Muscle layer of colon (tissue), 2 donors: Measurements from ENCODE around the gene CFHR5.
"Not testable (repeated sequence)": the region's sequence is repeated elsewhere in the genome, so short reads cannot be mapped to it uniquely, and the experiment has no call there.

Experiments used
- H3K27ac ChIP-seq: one replicate; pipeline ENCODE4 v1.7.0; 2013; ENCODE audit warnings: low read depth, mild to moderate bottlenecking, low read length, moderate library complexity
- H3K27me3 ChIP-seq, 2 donors: one replicate each; pipeline ENCODE4 v1.7.0; 2013; ENCODE audit warnings: low read length in 2 of 2, mild to moderate bottlenecking in 2 of 2; ENCODE audit not compliant: insufficient read depth in 2 of 2, control insufficient read depth in 1 of 2
- H3K36me3 ChIP-seq: one replicate; pipeline ENCODE4 v1.7.0; 2013; ENCODE audit warnings: mild to moderate bottlenecking, low read length; ENCODE audit not compliant: insufficient read depth
- H3K4me1 ChIP-seq: one replicate; pipeline ENCODE4 v1.7.0; 2013; ENCODE audit warnings: mild to moderate bottlenecking, low read length; ENCODE audit not compliant: insufficient read depth
- H3K4me3 ChIP-seq, 2 donors: one replicate each; pipeline ENCODE4 v1.7.0; 2013; ENCODE audit warnings: low read length in 2 of 2, low read depth in 1 of 2, mild to moderate bottlenecking in 1 of 2, moderate library complexity in 1 of 2
- H3K9ac ChIP-seq: one replicate; pipeline ENCODE4 v1.7.0; 2013; ENCODE audit warnings: low read length
- H3K9me3 ChIP-seq: one replicate; pipeline ENCODE4 v1.7.0; 2013; ENCODE audit warnings: mild to moderate bottlenecking, low read length
- donor health status: abdominal sarcoma.
- donor health status: Adenocarcinoma of cecum.

Gene CFHR5

DNA sequence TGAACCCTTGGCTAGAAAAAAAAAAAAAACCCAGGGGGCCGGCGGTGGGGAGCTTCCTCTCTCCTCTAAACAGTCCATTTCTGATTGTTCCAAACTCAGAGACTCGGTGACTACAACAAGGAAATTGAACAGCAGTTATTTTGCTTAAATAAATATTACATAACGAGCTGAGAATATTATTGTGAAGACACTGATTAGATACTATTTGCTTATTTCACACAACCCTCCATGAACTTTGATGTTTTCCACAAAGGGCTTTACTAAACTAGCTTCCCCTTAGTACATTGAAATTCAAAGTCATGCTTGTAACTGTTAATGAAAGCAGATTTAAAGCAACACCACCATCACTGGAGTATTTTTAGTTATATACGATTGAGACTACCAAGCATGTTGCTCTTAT lies at the start of gene CFHR5:
CFHR5 (plus strand) TSS at position 279 of the 400 bp plus-strand sequence; CDS start at position 388, 109 bp downstream.
- Histone ChIP-seq H3K36me3 (no peaks in the 10 kb centered on the region), H3K27me3 (no peaks in the 10 kb centered on the region), H3K9me3 (no peaks in the 10 kb centered on the region), H3K27ac (no peak within 1 kb of the TSS), H3K9ac (no peak within 1 kb of the TSS), H3K4me3 (no peak within 1 kb of the TSS), H3K4me1 (no peaks in the 10 kb centered on the region)

DNA sequence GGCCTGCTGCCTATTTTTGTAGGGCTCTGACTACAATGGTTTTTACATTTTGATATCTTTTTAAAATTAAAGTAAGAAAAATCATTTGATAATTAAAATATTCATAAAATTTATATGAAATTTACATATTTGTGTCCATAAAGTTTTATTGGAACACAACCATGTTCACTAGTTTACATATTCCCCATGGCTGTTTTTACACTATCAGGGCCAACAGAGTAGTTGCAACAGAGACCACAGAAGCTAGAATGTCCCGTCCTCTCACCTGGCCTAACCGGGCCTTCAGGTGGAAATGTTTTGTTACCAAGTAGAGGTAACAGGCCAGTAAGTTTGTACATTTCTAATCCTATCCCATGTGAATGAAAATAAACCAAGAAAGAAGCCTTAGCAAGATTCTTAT lies 44.5 kb upstream of the CFHR5 start:
- not testable (repeated sequence) for H3K9ac ChIP-seq, H3K4me3 ChIP-seq, H3K36me3 ChIP-seq, H3K9me3 ChIP-seq, H3K27ac ChIP-seq, H3K27me3 ChIP-seq, H3K4me1 ChIP-seq

DNA sequence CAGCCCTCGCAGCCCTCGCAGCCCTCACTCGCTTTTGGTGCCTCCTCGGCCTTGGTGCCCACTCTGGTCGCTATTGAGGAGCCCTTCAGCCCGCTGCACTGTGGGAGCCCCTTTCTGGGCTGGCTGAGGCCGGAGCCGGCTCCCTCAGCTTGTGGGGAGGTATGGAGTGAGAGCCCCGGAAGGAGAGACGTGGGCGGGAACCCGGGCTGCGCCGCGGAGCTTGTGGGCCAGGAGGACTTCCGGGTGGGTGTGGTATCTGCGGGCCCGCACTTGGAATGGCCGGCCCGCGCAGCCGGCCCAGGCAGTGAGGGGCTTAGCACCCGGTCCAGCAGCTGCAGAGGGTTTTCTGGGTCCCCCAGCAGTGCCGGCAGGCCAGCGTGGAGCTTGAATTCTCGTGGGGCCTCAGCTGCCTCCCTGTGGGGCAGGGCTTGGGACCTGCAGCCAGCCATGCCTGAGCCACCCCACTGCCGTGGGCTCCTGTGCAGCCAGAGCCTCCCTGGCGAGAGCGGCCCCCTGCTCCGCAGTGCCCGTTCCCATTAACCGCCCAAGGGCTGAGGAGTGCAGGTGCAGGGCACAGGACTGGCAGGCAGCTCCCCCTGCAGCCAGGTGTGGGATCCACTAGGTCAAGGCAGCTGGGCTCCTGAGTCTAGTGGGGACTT lies 43.7 kb upstream of the CFHR5 start:
- no peak overlapping the region for H3K27ac ChIP-seq
- no peaks in the 10 kb centered on the region for H3K4me1 ChIP-seq
- H3K27me3 ChIP-seq, result no peaks in the 10 kb centered on the region
- H3K9ac ChIP-seq, result no peak overlapping the region
- no peak overlapping the region for H3K4me3 ChIP-seq
- no peaks in the 10 kb centered on the region for H3K9me3 ChIP-seq
- no peaks in the 10 kb centered on the region for H3K36me3 ChIP-seq

DNA sequence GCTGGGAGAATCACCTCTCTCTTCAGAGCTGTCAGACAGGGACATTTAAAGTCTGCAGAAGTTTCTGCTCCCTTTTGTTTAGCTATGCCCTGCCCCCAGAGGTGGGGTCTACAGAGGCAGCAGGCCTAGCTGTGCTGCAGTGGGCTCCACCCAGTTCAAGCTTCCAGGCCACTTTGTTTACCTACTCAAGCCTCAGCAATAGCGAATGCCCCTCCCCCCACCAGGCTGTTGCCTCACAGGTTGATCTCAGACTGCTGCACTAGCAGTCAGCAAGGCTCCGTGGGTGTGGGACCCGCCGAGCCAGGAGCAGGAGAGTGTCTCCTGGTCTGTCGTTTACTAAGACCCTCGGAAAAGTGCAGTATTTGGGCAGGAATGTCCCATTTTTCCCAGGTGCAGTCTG lies 35.9 kb upstream of the CFHR5 start:
- not testable (repeated sequence) for H3K27ac ChIP-seq, H3K36me3 ChIP-seq, H3K27me3 ChIP-seq

DNA sequence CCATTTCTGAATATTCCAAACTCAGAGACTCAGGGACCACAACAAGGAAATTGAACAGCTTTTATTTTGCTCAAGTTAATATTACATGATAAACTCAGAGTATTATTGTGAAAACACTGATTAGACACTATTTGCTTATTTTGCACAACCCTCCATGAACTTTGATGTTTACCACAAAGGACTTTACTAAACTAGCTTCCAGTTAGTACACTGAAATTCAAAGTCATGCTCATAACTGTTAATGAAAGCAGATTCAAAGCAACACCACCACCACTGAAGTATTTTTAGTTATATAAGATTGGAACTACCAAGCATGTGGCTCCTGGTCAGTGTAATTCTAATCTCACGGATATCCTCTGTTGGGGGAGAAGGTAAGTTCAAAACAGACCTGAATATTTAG lies 33.8 kb upstream of the CFHR5 start, which contains the start of gene CFHR2:
CFHR2 (plus strand) TSS at position 171 of the 400 bp plus-strand sequence; CDS start at position 314, 143 bp downstream.
- H3K27ac ChIP-seq, H3K9me3 ChIP-seq: not testable (repeated sequence)

More for the DNA sequence above, 35.9 kb upstream of the CFHR5 start:
- not testable (repeated sequence) for H3K4me1 ChIP-seq, H3K9me3 ChIP-seq, H3K9ac ChIP-seq, H3K4me3 ChIP-seq

DNA sequence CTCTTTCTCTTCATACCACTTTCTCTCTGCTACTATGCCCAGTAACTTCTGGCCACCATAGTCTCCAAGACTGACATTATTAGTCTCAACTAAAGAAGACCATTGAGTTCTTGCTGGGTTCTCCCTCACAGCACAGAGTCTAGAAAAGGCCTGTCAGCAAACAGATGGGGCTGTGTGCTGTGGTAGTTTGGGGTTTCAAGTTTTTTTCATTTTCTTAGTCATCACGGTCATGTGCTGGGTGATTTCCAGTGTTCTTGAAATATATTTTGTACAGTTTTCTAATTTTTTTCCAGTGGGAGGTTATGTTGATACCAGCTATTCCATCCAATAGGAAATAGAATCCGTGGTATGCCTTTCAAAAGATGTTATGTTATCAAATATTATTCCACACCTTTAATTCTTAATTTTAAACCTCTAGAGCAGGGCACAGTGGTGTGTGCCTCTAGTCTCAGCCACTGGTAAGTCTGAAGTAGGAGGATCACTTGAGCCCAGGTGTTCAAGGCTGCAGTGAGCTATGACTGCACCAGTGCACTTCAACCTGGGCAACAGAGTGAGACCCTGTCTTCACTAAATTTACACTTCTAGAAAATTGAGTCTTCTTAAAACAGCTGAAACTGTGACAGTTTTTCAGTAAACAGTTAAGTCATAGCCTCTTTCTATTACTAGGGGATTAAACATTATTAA lies 25.5 kb upstream of the CFHR5 start:
- Histone ChIP-seq H3K27ac (no peak overlapping the region), H3K4me3 (no peak overlapping the region), H3K9me3 (no peaks in the 10 kb centered on the region), H3K9ac (no peak overlapping the region), H3K4me1 (no peaks in the 10 kb centered on the region), H3K27me3 (no peaks in the 10 kb centered on the region), H3K36me3 (no peaks in the 10 kb centered on the region)

More for the DNA sequence above, 33.8 kb upstream of the CFHR5 start, which contains the start of gene CFHR2:
- H3K36me3 ChIP-seq, H3K4me1 ChIP-seq, H3K27me3 ChIP-seq, H3K4me3 ChIP-seq, H3K9ac ChIP-seq: not testable (repeated sequence)

DNA sequence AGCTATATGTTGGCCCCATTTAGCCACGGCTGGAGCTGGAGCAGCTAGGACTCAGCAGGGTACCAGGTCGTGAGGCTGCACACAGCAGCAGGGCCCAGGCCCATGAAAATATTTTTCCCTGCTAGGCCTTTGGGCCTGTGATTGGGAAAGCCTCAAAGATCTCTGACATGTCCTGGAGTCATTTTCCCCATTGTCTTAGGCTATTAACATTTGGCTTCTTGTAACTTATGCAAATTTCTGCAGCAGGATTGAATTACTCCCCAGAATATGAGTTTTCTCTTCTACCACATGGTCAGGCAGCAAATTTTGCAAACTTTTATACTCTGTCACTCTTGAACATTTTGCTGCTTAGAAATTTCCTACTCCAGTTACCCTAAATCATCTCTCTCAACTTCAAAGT lies 22.6 kb upstream of the CFHR5 start:
- H3K36me3 ChIP-seq, result no peaks in the 10 kb centered on the region
- no peaks in the 10 kb centered on the region for H3K9me3 ChIP-seq

DNA sequence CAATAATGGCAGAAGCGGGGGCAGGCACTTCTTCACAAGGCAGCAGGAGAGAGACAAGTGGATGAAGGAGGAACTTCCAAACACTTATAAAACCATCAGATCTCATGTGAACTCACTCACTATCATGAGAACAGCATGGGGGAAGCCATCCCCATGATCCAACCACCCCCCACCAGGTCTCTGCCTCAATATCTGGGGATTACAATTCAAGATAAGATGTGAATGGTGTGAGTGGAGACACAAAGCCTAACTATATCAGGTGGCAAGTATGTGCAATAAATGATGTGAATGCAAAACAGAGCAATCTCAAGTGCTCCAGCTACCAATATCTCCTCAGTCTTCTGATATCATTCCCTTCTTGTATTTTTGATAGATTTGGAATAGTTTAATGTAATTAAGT lies 21.4 kb upstream of the CFHR5 start:
- H3K4me1 ChIP-seq, result no peaks in the 10 kb centered on the region
- no peak overlapping the region for H3K9ac ChIP-seq
- H3K36me3 ChIP-seq, result no peaks in the 10 kb centered on the region
- H3K4me3 ChIP-seq, result no peak overlapping the region
- no peak overlapping the region for H3K27ac ChIP-seq
- H3K9me3 ChIP-seq, result no peaks in the 10 kb centered on the region
- H3K27me3 ChIP-seq, result no peaks in the 10 kb centered on the region

More for the DNA sequence above, 22.6 kb upstream of the CFHR5 start:
- Histone ChIP-seq H3K27me3 (no peaks in the 10 kb centered on the region), H3K27ac (no peak overlapping the region), H3K9ac (no peak overlapping the region), H3K4me3 (no peak overlapping the region), H3K4me1 (no peaks in the 10 kb centered on the region)

DNA sequence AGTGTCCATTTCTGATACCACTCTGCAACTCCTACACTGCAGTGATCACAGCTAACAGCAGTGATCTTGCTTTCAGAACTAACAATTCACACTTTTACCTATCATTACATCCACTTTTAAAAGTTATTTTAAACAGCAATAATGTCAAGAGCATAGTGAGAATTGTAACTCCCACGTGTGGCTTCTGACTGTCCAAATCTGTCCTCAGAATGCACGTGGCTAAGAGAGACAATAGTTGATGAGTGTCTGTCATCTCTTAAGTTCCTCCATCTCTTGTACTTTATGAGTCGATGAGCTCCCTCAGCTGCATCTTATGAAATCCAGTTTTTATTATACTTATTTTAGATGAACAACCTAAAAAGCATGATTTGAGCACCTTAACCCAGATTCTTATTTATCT lies 16.5 kb upstream of the CFHR5 start:
- no peak overlapping the region for H3K9ac ChIP-seq
- H3K36me3 ChIP-seq, result no peaks in the 10 kb centered on the region
- no peak overlapping the region for H3K27ac ChIP-seq
- H3K4me3 ChIP-seq, result no peak overlapping the region
- H3K4me1 ChIP-seq, result no peaks in the 10 kb centered on the region
- H3K9me3 ChIP-seq, result no peaks in the 10 kb centered on the region
- H3K27me3 ChIP-seq, result no peaks in the 10 kb centered on the region

DNA sequence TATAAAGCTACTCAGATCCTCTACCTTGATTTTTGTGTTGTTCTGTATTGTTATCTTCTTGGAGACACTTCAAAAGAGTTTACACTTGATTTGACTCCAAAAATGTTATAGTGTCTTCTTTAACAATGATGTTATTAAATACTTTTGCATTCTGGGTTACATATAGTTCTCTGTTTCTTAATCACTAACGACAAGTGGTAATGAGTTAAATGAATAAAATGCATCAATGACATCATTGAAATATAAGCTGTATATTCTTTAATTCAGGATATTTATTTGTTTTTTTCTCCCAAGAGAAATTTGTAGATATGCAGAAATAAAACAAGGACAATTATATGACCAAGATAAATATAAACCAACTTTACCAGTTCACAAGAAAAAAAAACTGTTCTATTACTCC lies 7.2 kb upstream of the CFHR5 start:
- H3K9ac ChIP-seq, result no peak overlapping the region
- no peak overlapping the region for H3K27ac ChIP-seq
- H3K27me3 ChIP-seq, result no peaks in the 10 kb centered on the region
- no peaks in the 10 kb centered on the region for H3K4me1 ChIP-seq
- no peaks in the 10 kb centered on the region for H3K9me3 ChIP-seq
- H3K4me3 ChIP-seq, result no peak overlapping the region
- H3K36me3 ChIP-seq, result no peaks in the 10 kb centered on the region

DNA sequence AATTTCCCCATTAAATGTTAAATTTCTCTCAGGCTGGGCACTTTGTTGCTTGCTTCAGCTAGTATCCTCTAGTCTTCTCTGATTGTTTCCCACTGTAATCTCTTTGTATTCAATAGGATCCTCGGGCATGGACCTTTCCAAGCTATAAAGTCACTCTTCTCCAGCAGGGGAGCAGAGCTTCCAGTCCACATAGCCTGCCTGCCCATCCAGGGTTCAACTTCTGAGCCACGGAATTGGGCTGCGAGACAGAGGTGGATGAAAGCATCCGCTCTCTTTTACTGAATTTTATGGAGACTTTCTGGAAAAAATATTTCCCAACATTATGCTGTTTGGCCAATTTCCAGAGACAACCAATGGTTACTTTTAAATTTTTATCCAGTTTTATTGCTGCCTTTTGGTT lies 1.1 kb upstream of the CFHR5 start:
- H3K27ac ChIP-seq, result no peak overlapping the region
- no peaks in the 10 kb centered on the region for H3K36me3 ChIP-seq
- H3K4me1 ChIP-seq, result no peaks in the 10 kb centered on the region
- H3K4me3 ChIP-seq, result no peak overlapping the region
- H3K9me3 ChIP-seq, result no peaks in the 10 kb centered on the region
- no peak overlapping the region for H3K9ac ChIP-seq
- no peaks in the 10 kb centered on the region for H3K27me3 ChIP-seq

DNA sequence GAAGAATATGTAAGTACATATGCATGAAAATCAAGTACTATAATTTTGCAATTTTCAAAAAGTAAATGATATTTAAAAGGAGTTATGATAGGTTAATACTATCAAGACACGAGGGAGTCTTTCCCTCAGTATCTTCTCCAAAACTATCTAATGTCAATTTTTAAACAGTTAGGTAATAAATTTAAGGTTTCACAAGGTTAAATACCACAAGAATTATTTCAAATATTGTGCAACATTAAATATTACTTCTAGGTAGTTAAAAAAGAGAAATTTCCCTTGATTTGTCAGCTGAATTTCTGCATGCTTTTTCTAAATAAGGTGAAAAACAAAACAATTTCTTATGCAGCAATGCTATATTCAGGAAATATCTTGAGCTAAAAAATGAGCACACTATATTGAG lies 3.5 kb downstream of the CFHR5 start:
- Histone ChIP-seq H3K4me3 (no peak overlapping the region), H3K27ac (no peak overlapping the region), H3K27me3 (no peaks in the 10 kb centered on the region), H3K9me3 (no peaks in the 10 kb centered on the region), H3K36me3 (no peaks in the 10 kb centered on the region), H3K9ac (no peak overlapping the region), H3K4me1 (no peaks in the 10 kb centered on the region)
